IMR-90 (cell line): ENCODE measurements around the gene GPHA2. TPM values are rescaled to one million over a fixed set of nuclear protein-coding genes. Genes with fewer than 3 reads are reported as not detected.

Experiments used
- ATAC-seq: fragments of 200-7000 bp; cut with Tn5 transposase; 2 replicates; pipeline ENCODE4 v1.9.1; 2020; ENCODE audit warnings: low read depth, mild to moderate bottlenecking, moderate library complexity
- BruUV-seq: library from RNA; stranded (reverse); fragments of 400-500 nt; replicated peaks from 2 replicates; lab custom pipeline; 2021; lab: Mats Ljungman, UMichigan
- CTCF ChIA-PET: fragments of 300-600 bp; formaldehyde crosslinking; extraction: SDS; loops from one replicate; lab custom pipeline; 2021; ENCODE audit warnings: antibody characterized with exemption; lab: Yijun Ruan, JAX
- POLR2A ChIA-PET: fragments of 300-600 bp; sonication (Branson Sonifier 250); formaldehyde crosslinking; loops from one replicate; lab custom pipeline; 2022; ENCODE audit warnings: antibody characterized with exemption; ENCODE audit not compliant: unreplicated experiment; lab: Charles Lee
- DNase-seq: peaks from one replicate; pipeline ENCODE4 v3.0.0; 2013
- H2AFZ ChIP-seq: replicated peaks from 2 replicates; pipeline ENCODE3; 2013; ENCODE audit warnings: low read length, mild to moderate bottlenecking; ENCODE audit not compliant: poor library complexity
- H2AK5ac ChIP-seq: 2 replicates; pipeline ENCODE4 v1.6.1; 2013; ENCODE audit warnings: low read depth, low read length, inconsistent platforms
- H2AK9ac ChIP-seq: replicated peaks from 2 replicates; pipeline ENCODE3; 2013; ENCODE audit warnings: mild to moderate bottlenecking, low read depth, low read length, moderate library complexity; ENCODE audit not compliant: poor library complexity
- H2BK120ac ChIP-seq: 2 replicates; pipeline ENCODE4 v1.6.1; 2013; ENCODE audit warnings: low read depth, low read length, inconsistent platforms
- H2BK15ac ChIP-seq: 3 replicates; pipeline ENCODE4 v1.6.1; 2013; ENCODE audit warnings: low read depth, low read length, inconsistent platforms
- H2BK20ac ChIP-seq: 2 replicates; pipeline ENCODE4 v1.6.1; 2013; ENCODE audit warnings: low read depth, mild to moderate bottlenecking, inconsistent platforms, low read length, moderate library complexity
- H2BK5ac ChIP-seq: 2 replicates; pipeline ENCODE4 v1.6.1; 2013; ENCODE audit warnings: mild to moderate bottlenecking, low read depth, low read length, inconsistent platforms; ENCODE audit not compliant: poor library complexity, severe bottlenecking
- H3K14ac ChIP-seq: replicated peaks from 2 replicates; pipeline ENCODE4 v1.6.1; 2013; ENCODE audit warnings: low read depth, low read length, inconsistent platforms
- H3K18ac ChIP-seq: 2 replicates; pipeline ENCODE4 v1.6.1; 2013; ENCODE audit warnings: low read depth, low read length, control low read depth
- H3K23ac ChIP-seq: 2 replicates; pipeline ENCODE4 v1.6.1; 2013; ENCODE audit warnings: low read depth, low read length, inconsistent platforms
- H3K27ac ChIP-seq: 2 replicates; pipeline ENCODE4 v1.5.1; 2013; ENCODE audit warnings: mild to moderate bottlenecking, control low read depth, low read length; ENCODE audit not compliant: insufficient read depth
- H3K27me3 ChIP-seq: 2 replicates; pipeline ENCODE4 v1.6.1; 2013; ENCODE audit warnings: low read length; ENCODE audit not compliant: control insufficient read depth, insufficient read depth
- H3K36me3 ChIP-seq: 2 replicates; pipeline ENCODE4 v1.6.1; 2013; ENCODE audit warnings: low read length, mixed read lengths; ENCODE audit not compliant: control insufficient read depth, insufficient read depth
- H3K4ac ChIP-seq: 2 replicates; pipeline ENCODE4 v1.6.1; 2013; ENCODE audit warnings: low read depth, low read length, inconsistent platforms
- H3K4me1 ChIP-seq: 2 replicates; pipeline ENCODE4 v1.6.1; 2013; ENCODE audit warnings: low read length, mixed read lengths; ENCODE audit not compliant: control insufficient read depth, insufficient read depth
- H3K4me2 ChIP-seq: 2 replicates; pipeline ENCODE4 v1.6.1; 2013; ENCODE audit warnings: low read depth, mild to moderate bottlenecking, control low read depth, low read length, moderate library complexity
- H3K4me3 ChIP-seq: 2 replicates; pipeline ENCODE4 v1.5.1; 2013; ENCODE audit warnings: low read depth, mild to moderate bottlenecking, control low read depth, low read length, moderate library complexity; ENCODE audit not compliant: insufficient read depth
- H3K56ac ChIP-seq: 2 replicates; pipeline ENCODE4 v1.6.1; 2013; ENCODE audit warnings: low read length, inconsistent platforms; ENCODE audit not compliant: insufficient read depth; ENCODE audit errors: extremely low read depth
- H3K79me1 ChIP-seq, 2 experiments: 2 replicates each; pipeline ENCODE4 v1.6.1; 2013; ENCODE audit warnings: low read length in 2 of 2, inconsistent platforms in 1 of 2, low read depth in 1 of 2
- H3K9ac ChIP-seq: 2 replicates; pipeline ENCODE4 v1.6.1; 2013; ENCODE audit warnings: low read depth, low read length, control low read depth
- H3K9me1 ChIP-seq: 2 replicates; pipeline ENCODE4 v1.6.1; 2013; ENCODE audit warnings: low read length, inconsistent platforms; ENCODE audit not compliant: insufficient read depth
- H3K9me3 ChIP-seq: 2 replicates; pipeline ENCODE4 v1.6.1; 2013; ENCODE audit warnings: low read length; ENCODE audit not compliant: control insufficient read depth, insufficient read depth
- H4K20me1 ChIP-seq: 2 replicates; pipeline ENCODE4 v1.6.1; 2013; ENCODE audit warnings: low read length, inconsistent platforms; ENCODE audit not compliant: insufficient read depth
- H4K5ac ChIP-seq: 2 replicates; pipeline ENCODE4 v1.6.1; 2013; ENCODE audit warnings: mild to moderate bottlenecking, low read depth, low read length, control low read depth
- H4K8ac ChIP-seq, 2 experiments: 2 replicates each; pipeline ENCODE4 v1.6.1; 2013; ENCODE audit warnings: low read depth in 2 of 2, low read length in 2 of 2, control low read depth in 1 of 2, inconsistent platforms in 1 of 2
- H4K91ac ChIP-seq: 2 replicates; pipeline ENCODE4 v1.6.1; 2013; ENCODE audit warnings: low read depth, low read length, inconsistent platforms; ENCODE audit not compliant: insufficient read depth
- CHD1 ChIP-seq: IDR thresholded peaks from 2 replicates; pipeline ENCODE4 v1.6.1; 2012; ENCODE audit warnings: low read depth, low read length, improper control_type of control experiment
- FOS ChIP-seq: fragments of 150-350 bp; IDR thresholded peaks from 2 replicates; pipeline ENCODE4 v1.6.1; 2016; ENCODE audit warnings: low read depth, low read length
- MAFK ChIP-seq: IDR thresholded peaks from 2 replicates; pipeline ENCODE4 v1.6.1; 2012; ENCODE audit warnings: low read depth, low read length, improper control_type of control experiment
- MAZ ChIP-seq: IDR thresholded peaks from 2 replicates; pipeline ENCODE4 v1.6.1; 2012; ENCODE audit warnings: low read depth, mild to moderate bottlenecking, low read length, improper control_type of control experiment, moderate library complexity, borderline replicate concordance
- MXI1 ChIP-seq: IDR thresholded peaks from 2 replicates; pipeline ENCODE4 v1.6.1; 2012; ENCODE audit warnings: low read depth, mild to moderate bottlenecking, low read length, moderate library complexity, borderline replicate concordance
- POLR2A ChIP-seq: IDR thresholded peaks from 2 replicates; pipeline ENCODE4 v1.6.1; 2012; ENCODE audit warnings: mild to moderate bottlenecking, low read depth, low read length
- RCOR1 ChIP-seq: IDR thresholded peaks from 2 replicates; pipeline ENCODE4 v1.6.1; 2012; ENCODE audit warnings: mild to moderate bottlenecking, low read length, improper control_type of control experiment; ENCODE audit not compliant: insufficient replicate concordance
- WGBS, 2 experiments: methylation state at CpG; one replicate each; pipeline versions ENCODE4 v1.1.5 to v1.1.7; 2013; ENCODE audit warnings: missing lambda C conversion rate in 2 of 2; ENCODE audit not compliant: insufficient read length in 1 of 2; ENCODE audit errors: extremely low coverage in 2 of 2; 5-methylcytosine and 5-hydroxymethylcytosine counted together
- dilution Hi-C: fragments of 300-500 bp; cut with HindIII; formaldehyde crosslinking; loops from one replicate; pipeline ENCODE4 v1.14.3; 2018; ENCODE audit warnings: low sequenced_read_pairs; ENCODE audit not compliant: unreplicated experiment
- in situ Hi-C: fragments of 300-500 bp; cut with MboI; formaldehyde crosslinking; loops from 3 replicates; pipeline ENCODE4 v1.14.3; 2019; ENCODE audit warnings: low sequenced_read_pairs, inconsistent platforms, mixed read lengths
- intact Hi-C: fragments of 100-400 bp; cut with micrococcal nuclease; formaldehyde crosslinking; loops from 2 replicates; pipeline ENCODE4 v1.10.0; 2022
- polyA plus RNA-seq, 3 experiments: library from polyadenylated mRNA; depleted of rRNA; stranded (reverse); fragments of >200 nt; gene quantifications; 2 replicates each; pipeline ENCODE4 v1.2.3, GENCODE V29; 2012; ENCODE audit warnings: low replicate concordance in 1 of 3
- total RNA-seq: library from RNA; depleted of rRNA; stranded (reverse); fragments of >200 nt; gene quantifications from 2 replicates; pipeline ENCODE4 v1.2.3, GENCODE V29; 2012
- TF ChIP-seq, protein P1 (sequence below): conservative IDR thresholded peaks from 2 replicates; pipeline ENCODE4 v1.5.1; 2012; ENCODE audit warnings: mild to moderate bottlenecking, low read depth, low read length, improper control_type of control experiment

Gene GPHA2
- total and polyA plus RNA-seq, 2 of the 4 experiments (the other 2 are of a cell fraction) = not detected

- CTCF ChIA-PET = no interaction called here
Observed at GRCh38 chr11:64928957-64929356, 6.7 kb downstream of the GPHA2 start.

More at GRCh38 chr11:64928957-64929356, 6.7 kb downstream of the GPHA2 start:
- no CpG with 5 or more reads among the region's 2 CpGs for WGBS, 2 experiments
- no TSS peak for BruUV-seq
- H3K9ac ChIP-seq = no peak overlapping the region
- in situ Hi-C loops (no loop called here), intact Hi-C loops (no loop called here), dilution Hi-C loops (no loop called here)
- H3K4ac ChIP-seq = no peak overlapping the region
- H2BK120ac ChIP-seq = no peak overlapping the region
- H3K36me3 ChIP-seq = peaks cover 56% of the 10 kb centered on the region
- no peak overlapping the region for H3K56ac ChIP-seq
- no peak overlapping the region for H2BK20ac ChIP-seq
- H2BK5ac ChIP-seq = no peak overlapping the region
- no peak overlapping the region for H2AFZ ChIP-seq
- H3K27me3 ChIP-seq = no peaks in the 10 kb centered on the region
- TF ChIP-seq FOS (no peak), CHD1 (no peak), MAZ (no peak), MAFK (no peak), RCOR1 (no peak), MXI1 (no peak), POLR2A (no peak)
- TF ChIP-seq, protein P1, sequence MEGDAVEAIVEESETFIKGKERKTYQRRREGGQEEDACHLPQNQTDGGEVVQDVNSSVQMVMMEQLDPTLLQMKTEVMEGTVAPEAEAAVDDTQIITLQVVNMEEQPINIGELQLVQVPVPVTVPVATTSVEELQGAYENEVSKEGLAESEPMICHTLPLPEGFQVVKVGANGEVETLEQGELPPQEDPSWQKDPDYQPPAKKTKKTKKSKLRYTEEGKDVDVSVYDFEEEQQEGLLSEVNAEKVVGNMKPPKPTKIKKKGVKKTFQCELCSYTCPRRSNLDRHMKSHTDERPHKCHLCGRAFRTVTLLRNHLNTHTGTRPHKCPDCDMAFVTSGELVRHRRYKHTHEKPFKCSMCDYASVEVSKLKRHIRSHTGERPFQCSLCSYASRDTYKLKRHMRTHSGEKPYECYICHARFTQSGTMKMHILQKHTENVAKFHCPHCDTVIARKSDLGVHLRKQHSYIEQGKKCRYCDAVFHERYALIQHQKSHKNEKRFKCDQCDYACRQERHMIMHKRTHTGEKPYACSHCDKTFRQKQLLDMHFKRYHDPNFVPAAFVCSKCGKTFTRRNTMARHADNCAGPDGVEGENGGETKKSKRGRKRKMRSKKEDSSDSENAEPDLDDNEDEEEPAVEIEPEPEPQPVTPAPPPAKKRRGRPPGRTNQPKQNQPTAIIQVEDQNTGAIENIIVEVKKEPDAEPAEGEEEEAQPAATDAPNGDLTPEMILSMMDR = no peak
- H3K4me1 ChIP-seq = peaks cover 4% of the 10 kb centered on the region; the same call in 1 of the 2 replicates
- no peak overlapping the region for H3K18ac ChIP-seq
- no peak for ATAC-seq
- H3K4me3 ChIP-seq = no peak overlapping the region
- no peaks in the 10 kb centered on the region for H3K9me1 ChIP-seq
- H3K9me3 ChIP-seq = no peaks in the 10 kb centered on the region
- H4K8ac ChIP-seq = no peak overlapping the region
- no peak overlapping the region for H3K23ac ChIP-seq
- peaks cover 5 to 29% of the 10 kb centered on the region in 2 experiments; a peak in 3 of 4 replicates for H3K79me1 ChIP-seq
- H4K5ac ChIP-seq = no peak overlapping the region
- H3K14ac ChIP-seq = no peak overlapping the region
- H3K27ac ChIP-seq = no peak overlapping the region
- POLR2A ChIA-PET = no interaction called here
- no peak overlapping the region for H2AK9ac ChIP-seq
- DNase-seq = no peak
- H4K91ac ChIP-seq = no peak overlapping the region
- no peak overlapping the region for H2BK15ac ChIP-seq
- H2AK5ac ChIP-seq = no peak overlapping the region
- peaks cover 2% of the 10 kb centered on the region for H4K20me1 ChIP-seq
- no peak overlapping the region for H3K4me2 ChIP-seq
